ENCODE results near the gene GIGYF1.

Gene GIGYF1

DNA sequence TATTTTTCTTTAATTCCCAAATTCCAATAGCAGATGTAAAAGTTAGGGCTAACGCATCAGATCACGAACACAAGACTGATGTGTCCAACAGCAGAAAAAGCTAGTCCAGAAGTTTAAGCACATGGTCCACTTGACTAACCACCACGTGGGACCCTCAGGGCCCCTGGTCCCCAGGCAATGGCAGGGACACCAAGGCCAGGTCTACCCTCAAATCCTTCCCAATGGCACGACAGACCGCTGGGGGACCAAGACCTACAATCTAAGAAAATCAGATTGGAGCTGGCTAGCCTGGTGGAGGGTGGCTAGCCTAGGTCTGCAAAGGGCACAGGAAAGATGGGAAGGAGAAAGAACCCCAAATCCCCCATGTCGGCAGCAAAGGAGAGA, 1.5 kb downstream of the GIGYF1 start:
- H3K4me3 ChIP-seq (ENCODE audit: low read length): peak overlapping the region; percentile 72
- TF ChIP-seq, protein P1, sequence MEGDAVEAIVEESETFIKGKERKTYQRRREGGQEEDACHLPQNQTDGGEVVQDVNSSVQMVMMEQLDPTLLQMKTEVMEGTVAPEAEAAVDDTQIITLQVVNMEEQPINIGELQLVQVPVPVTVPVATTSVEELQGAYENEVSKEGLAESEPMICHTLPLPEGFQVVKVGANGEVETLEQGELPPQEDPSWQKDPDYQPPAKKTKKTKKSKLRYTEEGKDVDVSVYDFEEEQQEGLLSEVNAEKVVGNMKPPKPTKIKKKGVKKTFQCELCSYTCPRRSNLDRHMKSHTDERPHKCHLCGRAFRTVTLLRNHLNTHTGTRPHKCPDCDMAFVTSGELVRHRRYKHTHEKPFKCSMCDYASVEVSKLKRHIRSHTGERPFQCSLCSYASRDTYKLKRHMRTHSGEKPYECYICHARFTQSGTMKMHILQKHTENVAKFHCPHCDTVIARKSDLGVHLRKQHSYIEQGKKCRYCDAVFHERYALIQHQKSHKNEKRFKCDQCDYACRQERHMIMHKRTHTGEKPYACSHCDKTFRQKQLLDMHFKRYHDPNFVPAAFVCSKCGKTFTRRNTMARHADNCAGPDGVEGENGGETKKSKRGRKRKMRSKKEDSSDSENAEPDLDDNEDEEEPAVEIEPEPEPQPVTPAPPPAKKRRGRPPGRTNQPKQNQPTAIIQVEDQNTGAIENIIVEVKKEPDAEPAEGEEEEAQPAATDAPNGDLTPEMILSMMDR (IDR thresholded peaks at IDR 0.05; ENCODE audit: insufficient read depth, low read depth, low read length, missing control alignments): no peak
- no peak for DNase-seq (ENCODE audit: low read depth)

DNA sequence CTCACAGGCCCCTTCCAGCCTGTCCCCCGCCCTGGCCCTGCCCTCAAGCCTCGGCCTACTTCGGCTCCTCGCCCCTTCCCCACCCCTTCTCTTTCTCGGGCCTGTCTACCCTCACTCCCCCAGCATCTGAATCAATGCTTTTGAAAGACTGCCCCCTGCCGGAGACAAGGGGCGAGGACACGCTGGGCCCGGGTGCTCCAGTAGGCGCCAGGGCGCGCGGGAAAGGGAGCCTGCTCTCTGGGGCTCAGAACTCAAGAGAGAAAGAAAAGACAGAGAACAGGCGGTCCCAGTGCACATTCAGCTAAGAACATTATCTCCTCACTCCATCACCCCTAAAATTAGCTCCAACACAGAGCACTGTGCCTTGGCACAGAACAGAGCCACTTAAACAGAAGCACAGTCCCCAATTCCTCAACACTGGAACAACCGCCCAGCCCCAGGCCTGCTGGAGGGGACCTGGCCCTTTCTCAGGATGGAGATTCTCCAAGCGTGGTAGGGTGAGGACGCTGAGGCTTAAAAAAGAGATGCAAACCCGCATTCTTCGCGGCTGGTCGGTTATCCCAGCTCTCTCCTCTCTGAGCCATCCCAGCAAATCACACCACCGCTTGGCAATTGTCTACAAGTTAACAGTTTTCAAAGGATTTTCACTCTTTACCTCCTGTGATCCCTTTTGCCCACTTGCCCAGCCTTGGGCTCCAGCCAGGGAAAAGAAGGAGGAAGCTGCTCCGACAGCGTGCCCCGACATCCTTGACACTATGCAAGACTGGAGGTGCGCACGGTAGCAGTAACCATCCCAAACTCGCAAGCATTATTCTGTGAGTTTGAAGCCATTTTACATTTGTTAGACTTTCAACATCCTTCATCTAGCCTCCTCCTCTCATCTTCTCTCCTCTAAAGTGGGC, 2.1 kb downstream of the GIGYF1 start:
- DNase-seq (ENCODE audit: low read depth): peak; percentile 76
- TF ChIP-seq, protein P1 (IDR thresholded peaks at IDR 0.05; ENCODE audit: insufficient read depth, low read depth, low read length, missing control alignments): peak; percentile 88
- H3K4me3 ChIP-seq (ENCODE audit: low read length): peak overlapping the region; percentile 72

DNA sequence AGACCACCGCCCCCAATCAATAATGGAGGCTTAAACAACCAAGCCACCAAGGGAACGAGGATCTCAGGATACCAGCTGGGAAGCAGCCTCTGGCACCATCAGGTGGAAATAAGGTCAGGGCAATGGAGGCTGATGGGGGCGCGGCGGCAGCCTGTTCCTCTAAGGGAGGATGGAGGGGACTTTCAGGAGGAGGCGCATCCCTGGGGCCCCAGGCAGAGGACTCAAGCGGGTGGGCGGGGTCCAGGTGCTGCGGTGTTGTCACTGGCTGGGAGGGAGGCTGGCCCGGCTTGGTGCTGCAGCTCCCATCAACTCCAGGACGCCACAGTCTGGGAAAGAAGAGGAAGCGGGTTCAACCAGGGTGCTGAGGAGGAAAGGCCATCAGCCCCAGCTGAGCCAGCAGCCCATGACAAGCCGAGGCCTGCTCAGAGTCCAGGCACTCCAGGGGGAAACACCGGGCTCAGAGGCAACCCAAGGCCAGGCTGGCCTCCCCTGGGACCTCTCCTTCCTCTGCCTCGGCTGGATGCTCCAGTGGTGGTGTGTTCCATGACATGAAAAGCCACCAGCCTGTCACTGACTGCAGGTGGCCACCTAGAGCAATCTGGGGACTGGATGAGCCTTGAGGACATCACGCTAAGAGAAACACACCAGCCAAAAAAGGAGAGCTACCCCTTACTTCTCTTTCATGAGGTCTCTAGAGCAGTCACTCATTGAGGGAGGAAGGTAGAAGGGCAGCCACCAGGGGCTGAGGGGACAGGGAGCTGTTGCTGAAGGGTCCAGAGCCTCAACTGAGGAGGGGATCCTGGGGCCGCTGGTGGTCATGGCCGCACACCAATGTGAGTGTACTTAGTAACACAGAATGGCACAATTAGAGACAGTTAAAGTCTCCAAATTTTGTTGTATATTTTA, 4.6 kb downstream of the GIGYF1 start:
- H3K4me3 ChIP-seq (ENCODE audit: low read length): no peak overlapping the region
- TF ChIP-seq, protein P1 (IDR thresholded peaks at IDR 0.05; ENCODE audit: insufficient read depth, low read depth, low read length, missing control alignments): peak; percentile 6
- DNase-seq (ENCODE audit: low read depth): no peak

DNA sequence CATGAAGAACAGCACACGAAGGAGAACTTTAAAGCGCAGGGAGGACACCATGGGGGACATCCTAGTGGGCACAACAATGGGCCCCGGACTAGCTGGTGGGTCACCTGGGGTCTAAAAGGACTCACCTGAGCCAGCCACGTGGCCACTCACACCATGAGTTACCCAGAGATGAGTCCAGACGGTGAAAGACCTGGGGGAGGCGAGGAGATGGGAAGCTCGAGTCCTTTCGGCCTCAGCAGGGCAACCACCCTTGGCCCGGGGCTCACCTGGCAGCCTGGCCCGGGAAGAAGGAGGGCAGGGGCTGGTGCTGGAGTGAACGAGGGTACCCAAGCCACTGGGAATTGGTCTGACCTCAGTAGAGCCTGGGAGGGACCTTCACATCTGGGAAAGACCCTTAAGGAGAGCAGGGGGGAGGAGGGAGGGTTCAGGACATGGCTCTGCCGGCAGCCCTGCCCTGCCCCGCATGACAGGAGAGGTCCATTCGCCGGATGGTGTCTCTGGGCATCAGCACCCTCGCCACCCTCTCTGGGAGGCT, 5.7 kb downstream of the GIGYF1 start:
- TF ChIP-seq, protein P1 (IDR thresholded peaks at IDR 0.05; ENCODE audit: insufficient read depth, low read depth, low read length, missing control alignments): no peak
- DNase-seq (ENCODE audit: low read depth): no peak
- no peak overlapping the region for H3K4me3 ChIP-seq (ENCODE audit: low read length)

DNA sequence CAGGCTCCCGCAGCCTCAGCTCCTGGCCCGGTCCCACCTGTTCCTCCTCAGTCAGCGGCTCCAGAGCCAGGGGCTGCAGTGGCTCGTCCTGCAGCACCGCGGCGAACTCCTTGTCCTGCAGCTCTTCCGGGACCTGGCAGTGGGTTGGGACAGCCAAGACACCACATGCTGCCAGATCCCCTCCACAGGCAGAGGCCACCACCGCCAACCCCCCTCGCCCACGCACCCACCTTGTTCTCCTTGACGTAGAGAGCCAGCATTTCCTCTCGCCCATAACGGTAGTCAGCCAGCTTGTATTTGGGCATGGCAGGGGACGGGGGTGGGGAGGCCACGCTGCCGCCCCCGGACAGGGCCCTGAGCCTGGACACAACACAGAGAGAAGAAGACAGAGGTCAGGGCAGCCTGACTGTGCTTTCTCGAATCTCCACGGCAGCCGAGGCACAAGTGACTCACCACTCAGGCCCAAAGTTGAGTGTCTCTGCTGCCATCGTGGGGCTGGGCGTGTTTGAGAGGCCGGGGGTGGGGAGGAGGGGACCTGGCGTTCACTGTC, 6.2 kb downstream of the GIGYF1 start:
- TF ChIP-seq, protein P1 (IDR thresholded peaks at IDR 0.05; ENCODE audit: insufficient read depth, low read depth, low read length, missing control alignments): no peak
- no peak overlapping the region for H3K4me3 ChIP-seq (ENCODE audit: low read length)
- no peak for DNase-seq (ENCODE audit: low read depth)

DNA sequence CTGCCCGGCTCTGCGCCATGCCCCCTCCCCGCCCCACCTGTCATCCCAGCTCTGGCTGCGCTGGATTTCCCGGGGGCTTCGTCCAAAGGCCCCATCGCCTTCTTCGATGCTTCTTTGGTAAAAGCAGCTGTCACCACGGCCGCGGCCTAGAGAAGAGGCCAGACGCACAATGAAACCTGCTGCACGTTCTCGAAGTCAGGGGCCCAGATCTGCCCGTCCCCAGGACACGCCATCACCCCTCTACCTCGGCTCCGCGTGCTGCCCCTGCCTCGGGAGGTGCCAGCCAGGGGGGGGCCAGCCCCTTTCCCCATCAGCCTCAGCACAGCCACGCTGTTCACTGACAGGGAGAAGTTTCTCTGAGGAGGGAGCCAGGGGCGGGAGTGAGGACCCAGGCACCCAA, 6.8 kb downstream of the GIGYF1 start:
- no peak overlapping the region for H3K4me3 ChIP-seq (ENCODE audit: low read length)
- no peak for DNase-seq (ENCODE audit: low read depth)
- TF ChIP-seq, protein P1 (IDR thresholded peaks at IDR 0.05; ENCODE audit: insufficient read depth, low read depth, low read length, missing control alignments): no peak
